Lower leg skin (tissue), 3 donors: Measurements from ENCODE around the gene ZDHHC8.

Experiments
- CTCF ChIP-seq, 3 donors: fragments of 450-650 bp; IDR thresholded peaks; one replicate each; pipeline ENCODE4 v1.5.1; 2016; ENCODE audit warnings: antibody characterized with exemption in 3 of 3, mild to moderate bottlenecking in 3 of 3, moderate library complexity in 2 of 3
- POLR2A ChIP-seq, 2 donors: fragments of 450-650 bp; IDR thresholded peaks; one replicate each; pipeline ENCODE4 v1.6.1; 2016 to 2017; ENCODE audit warnings: antibody characterized with exemption in 2 of 2, mild to moderate bottlenecking in 1 of 2, moderate library complexity in 1 of 2

DNA sequence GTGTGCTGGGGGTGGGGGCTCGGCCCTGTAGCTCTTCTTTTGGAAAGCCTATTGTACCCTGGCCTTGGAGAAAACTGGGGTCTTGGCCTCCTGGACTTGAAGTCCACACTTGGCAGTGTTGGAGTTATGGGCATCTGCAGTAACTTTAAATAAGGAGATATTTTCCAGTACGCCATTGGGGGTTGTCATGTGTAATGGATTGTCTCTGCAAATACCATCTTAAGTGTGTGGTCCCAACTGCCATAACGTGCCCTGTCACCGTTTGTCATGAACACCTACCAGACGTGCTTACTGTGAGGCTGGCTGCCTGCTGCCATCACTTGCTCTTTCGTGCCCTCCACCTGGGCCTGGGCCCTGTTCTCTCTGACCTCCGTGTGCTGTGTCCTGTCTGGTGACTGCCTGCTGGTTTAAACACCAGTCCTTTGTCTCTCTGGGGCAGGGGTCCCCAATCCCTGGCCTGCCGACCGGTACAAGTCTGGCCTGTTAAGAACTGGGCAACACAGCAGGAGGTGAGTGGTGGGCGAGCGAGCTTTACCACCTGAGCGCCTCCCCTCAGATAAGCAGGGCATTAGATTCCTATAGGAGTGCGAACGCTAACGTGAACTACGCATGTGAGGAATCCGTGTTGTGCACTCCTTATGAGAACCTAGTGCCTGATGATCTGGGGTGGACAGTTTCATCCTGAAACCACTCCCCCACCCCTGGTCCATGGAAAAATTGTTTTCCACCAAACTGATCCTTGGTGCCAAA lies 3.6 kb upstream of the ZDHHC8 start:
- TF ChIP-seq CTCF (IDR thresholded peaks at IDR 0.05), result no peak
- TF ChIP-seq POLR2A (IDR thresholded peaks at IDR 0.05), result no peak
